ENCODE measurements around the gene GH1. TPM values are rescaled to one million over a fixed set of nuclear protein-coding genes. Genes with fewer than 3 reads are reported as not detected.

Gene GH1
- total and polyA plus RNA-seq, 9 of the 15 experiments (the other 6 are each of a cell fraction or from before 2014, with no cell fraction given) = not detected

DNA sequence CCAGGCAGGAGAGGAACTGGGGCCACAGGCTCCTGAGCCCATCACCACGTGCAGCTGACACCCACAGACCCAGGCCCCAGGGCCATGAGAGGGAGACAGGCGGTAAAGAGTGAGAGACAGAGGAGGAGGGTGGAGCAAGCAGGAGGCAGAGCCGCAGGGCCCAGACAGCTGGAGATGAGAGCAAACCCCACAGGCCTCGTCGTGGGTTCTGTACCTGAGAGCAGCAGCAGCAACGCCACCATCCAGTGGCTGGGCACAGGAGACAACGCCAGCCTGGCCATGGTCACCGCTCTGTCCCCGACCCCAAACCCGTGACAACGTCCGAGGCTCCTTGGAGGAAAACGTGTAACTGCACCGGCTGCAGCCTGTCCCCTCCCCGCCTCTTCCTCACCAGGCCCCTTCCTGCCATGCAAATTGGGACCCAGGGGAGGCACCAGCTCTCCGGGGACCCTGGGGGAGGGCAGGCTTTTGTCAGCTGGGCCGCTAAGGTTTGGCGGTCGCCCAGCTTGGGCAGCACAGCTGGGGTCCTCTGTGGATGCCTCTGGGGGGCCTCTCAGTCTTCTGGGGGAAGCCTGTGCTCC, 13.4 kb upstream of the GH1 start, which contains the start of gene CD79B:
Gene CD79B, minus strand, starts transcription at position 351 of the 581 bp plus-strand sequence. Its CDS starts 70 bp downstream, at position 281.
- BruUV-seq (replicated peaks) = no TSS peak
- Histone ChIP-seq H3K4me1 (replicated peaks in 1 of 2; ENCODE audit: control insufficient read depth in 2 of 2, insufficient read depth in 2 of 2, low read length in 2 of 2) (peaks cover 0 to 33% of the 10 kb centered on the region in 2 experiments; a peak in 2 of 5 replicates), H3K36me3 (ENCODE audit: control insufficient read depth, insufficient read depth, low read length) (no peaks in the 10 kb centered on the region), H4K20me1 (replicated peaks; ENCODE audit: control insufficient read depth, insufficient read depth, low read length) (no peaks in the 10 kb centered on the region), H3K4me2 (ENCODE audit: insufficient read depth, low read length) (peak within 1 kb of the TSS; percentile 9; the same call in 1 of the 2 replicates), H2AFZ (ENCODE audit: low read depth, low read length) (peak within 1 kb of the TSS; percentile 28), H3K9me1 (ENCODE audit: control insufficient read depth, insufficient read depth, low read length) (no peaks in the 10 kb centered on the region), H3K27me3 (ENCODE audit: control insufficient read depth in 2 of 2, insufficient read depth in 2 of 2, low read length in 2 of 2) (peaks cover 9 to 24% of the 10 kb centered on the region in 2 experiments; a peak in 4 of 5 replicates), H3K4me3 (no peak within 1 kb of the TSS), H3K79me2 (ENCODE audit: control insufficient read depth, insufficient read depth, low read length) (no peaks in the 10 kb centered on the region), H3K9me3 (replicated peaks; ENCODE audit: control insufficient read depth, insufficient read depth, low read depth, low read length) (no peaks in the 10 kb centered on the region), H3K27ac (ENCODE audit: extremely low read depth, low read depth, low read length) (no peak within 1 kb of the TSS), H3K9ac (ENCODE audit: insufficient read depth in 1 of 2, low read depth in 2 of 2, low read length in 2 of 2) (peak within 1 kb of the TSS in 1 of 2 experiments; percentile 74; a peak in 2 of 4 replicates)
- no peak for DNase-seq (ENCODE audit: extremely low read depth in 1 of 4, low spot score in 3 of 4)
- FAIRE-seq = no peak
- POLR2A ChIA-PET = interaction anchor here (1.5 to 2.0 kb wide), 2 partner anchors 8 to 14 kb away, joined by 5 read pairs; no protein-coding TSS in a partner anchor
- in situ Hi-C loops (cut with MboI) = no loop called here
- intact Hi-C loops (cut with micrococcal nuclease) = no loop called here
- CTCF ChIA-PET (ENCODE audit: low intra/inter-chr PET ratio) = no interaction called here
- ATAC-seq = no peak
- 55% methylated on average over 19 of the region's 19 CpGs for WGBS (ENCODE audit: insufficient coverage, low coverage, missing lambda C conversion rate)
- TF ChIP-seq ZNF197 (CRISPR knock-in tag; IDR thresholded peaks at IDR 0.05; ENCODE audit: low read depth) (no peak), ZSCAN29 (IDR thresholded peaks at IDR 0.05) (no peak), ZNF224 (CRISPR knock-in tag; IDR thresholded peaks at IDR 0.05) (no peak), MCM7 (IDR thresholded peaks at IDR 0.05) (no peak)

DNA sequence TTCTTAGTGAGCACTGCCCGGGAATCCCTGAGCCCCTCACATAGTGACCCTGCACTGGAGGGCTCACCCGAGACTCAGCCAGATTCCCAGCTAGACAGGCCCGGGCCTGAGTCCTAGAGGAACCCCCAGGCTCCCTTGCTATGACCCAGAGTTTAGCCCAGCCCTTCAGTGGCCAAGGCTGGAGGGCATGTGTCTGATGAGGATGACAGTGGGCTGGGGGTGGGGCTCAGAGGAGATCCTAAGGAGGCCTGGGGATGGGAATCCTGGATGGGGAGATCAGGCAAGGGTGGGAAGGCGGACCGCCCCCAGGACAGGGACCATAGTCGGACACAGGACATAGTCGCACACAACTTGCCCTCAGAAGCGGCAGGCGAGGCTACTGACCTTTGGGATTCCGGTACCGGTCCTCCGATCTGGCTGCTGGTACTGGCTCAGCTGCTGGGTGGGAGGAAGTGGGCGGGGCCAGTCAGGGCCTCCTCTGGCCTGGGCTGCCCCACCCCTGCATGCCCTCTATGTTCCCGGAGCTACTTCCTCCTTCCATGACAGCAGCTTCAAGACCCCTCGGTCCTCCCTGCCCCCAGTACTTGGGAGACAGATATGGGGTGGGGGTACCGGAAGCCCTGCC, 12.4 kb upstream of the GH1 start:
- Histone ChIP-seq H2AFZ (ENCODE audit: low read depth, low read length) (peak overlapping the region; percentile 28; the same call in 1 of the 2 replicates), H3K36me3 (ENCODE audit: control insufficient read depth, insufficient read depth, low read length) (no peaks in the 10 kb centered on the region), H3K27ac (ENCODE audit: extremely low read depth, low read depth, low read length) (no peak overlapping the region), H3K9me1 (ENCODE audit: control insufficient read depth, insufficient read depth, low read length) (no peaks in the 10 kb centered on the region), H3K4me3 (no peak overlapping the region), H3K79me2 (ENCODE audit: control insufficient read depth, insufficient read depth, low read length) (no peaks in the 10 kb centered on the region), H3K9ac (ENCODE audit: insufficient read depth in 1 of 2, low read depth in 2 of 2, low read length in 2 of 2) (peak overlapping the region in 1 of 2 experiments; percentile 45; a peak in 2 of 4 replicates), H3K9me3 (replicated peaks; ENCODE audit: control insufficient read depth, insufficient read depth, low read depth, low read length) (no peaks in the 10 kb centered on the region), H3K4me1 (replicated peaks in 1 of 2; ENCODE audit: control insufficient read depth in 2 of 2, insufficient read depth in 2 of 2, low read length in 2 of 2) (peaks cover 0 to 33% of the 10 kb centered on the region in 2 experiments; a peak in 2 of 5 replicates), H3K27me3 (ENCODE audit: control insufficient read depth in 2 of 2, insufficient read depth in 2 of 2, low read length in 2 of 2) (peaks cover 9 to 24% of the 10 kb centered on the region in 2 experiments; a peak in 4 of 5 replicates), H3K4me2 (ENCODE audit: insufficient read depth, low read length) (peak overlapping the region; percentile 9; the same call in 1 of the 2 replicates), H4K20me1 (replicated peaks; ENCODE audit: control insufficient read depth, insufficient read depth, low read length) (no peaks in the 10 kb centered on the region)
- POLR2A ChIA-PET = interaction anchor here (0.9 to 2.0 kb wide), 3 partner anchors 9 to 287 kb away, joined by 3 to 5 read pairs (median 3); no protein-coding TSS in a partner anchor
- CTCF ChIA-PET (ENCODE audit: low intra/inter-chr PET ratio) = no interaction called here
- intact Hi-C loops (cut with micrococcal nuclease) (no loop called here), in situ Hi-C loops (cut with MboI) (no loop called here)
- peak; percentile 81 for ATAC-seq
- no TSS peak for BruUV-seq (replicated peaks)
- WGBS (ENCODE audit: insufficient coverage, low coverage, missing lambda C conversion rate) = 32% methylated on average over 16 of the region's 16 CpGs
- FAIRE-seq = peak; percentile 11
- peak; percentile 53 to 82 (median 70) for DNase-seq (ENCODE audit: extremely low read depth in 1 of 4, low spot score in 3 of 4)
- TF ChIP-seq SPI1 (IDR thresholded peaks at IDR 0.05; ENCODE audit: borderline replicate concordance, low read depth, low read length) = peak; percentile 87; the same call in 1 of the 2 replicates
- no peak for TF ChIP-seq FOXP1 (CRISPR knock-in tag; IDR thresholded peaks at IDR 0.05)
- no peak for TF ChIP-seq ZNF354B (CRISPR knock-in tag; IDR thresholded peaks at IDR 0.05)
- TF ChIP-seq ESRRA (IDR thresholded peaks at IDR 0.05; ENCODE audit: borderline replicate concordance, low read depth) = 0 out of 2 replicates have a peak, but pooled peaks have one; percentile 23
- TF ChIP-seq EGR1 (conservative IDR thresholded peaks at IDR 0.05) = peak; percentile 30; the same call in 1 of the 2 replicates
- no peak for TF ChIP-seq CBFA2T2 (conservative IDR thresholded peaks at IDR 0.05)
- TF ChIP-seq CBFB (CRISPR knock-in tag; IDR thresholded peaks at IDR 0.05) = no peak
- no peak for TF ChIP-seq RB1 (IDR thresholded peaks at IDR 0.05; ENCODE audit: low read depth)
- TF ChIP-seq, protein P1, sequence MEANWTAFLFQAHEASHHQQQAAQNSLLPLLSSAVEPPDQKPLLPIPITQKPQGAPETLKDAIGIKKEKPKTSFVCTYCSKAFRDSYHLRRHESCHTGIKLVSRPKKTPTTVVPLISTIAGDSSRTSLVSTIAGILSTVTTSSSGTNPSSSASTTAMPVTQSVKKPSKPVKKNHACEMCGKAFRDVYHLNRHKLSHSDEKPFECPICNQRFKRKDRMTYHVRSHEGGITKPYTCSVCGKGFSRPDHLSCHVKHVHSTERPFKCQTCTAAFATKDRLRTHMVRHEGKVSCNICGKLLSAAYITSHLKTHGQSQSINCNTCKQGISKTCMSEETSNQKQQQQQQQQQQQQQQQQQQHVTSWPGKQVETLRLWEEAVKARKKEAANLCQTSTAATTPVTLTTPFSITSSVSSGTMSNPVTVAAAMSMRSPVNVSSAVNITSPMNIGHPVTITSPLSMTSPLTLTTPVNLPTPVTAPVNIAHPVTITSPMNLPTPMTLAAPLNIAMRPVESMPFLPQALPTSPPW (CRISPR knock-in tag; IDR thresholded peaks at IDR 0.05) = peak; percentile 37; the same call in 1 of the 2 replicates
- TF ChIP-seq ZNF217 (CRISPR knock-in tag; IDR thresholded peaks at IDR 0.05) = no peak
- no peak for TF ChIP-seq SRF (CRISPR knock-in tag; IDR thresholded peaks at IDR 0.05)

Data from K562 (cell line).